NCI-H2107 (cell line): Measurements from ENCODE around the gene RASGEF1C.

ENCODE experiments used
- DNase-seq: peaks from one replicate; lab custom pipeline; 2025; lab: John Stamatoyannopoulos, UW

Gene RASGEF1C

GRCh38 chr5:180209137-180209581 lies at the start of gene RASGEF1C:
RASGEF1C (minus strand) TSS chr5:180209211; CDS start chr5:180138052, 71,159 bp downstream.
- DNase-seq = no peak

GRCh38 chr5:180253036-180253824 lies 44.2 kb upstream of the RASGEF1C start:
- DNase-seq = no peak

- no peak for DNase-seq
Observed at GRCh38 chr5:180251887-180252286, 42.9 kb upstream of the RASGEF1C start.

GRCh38 chr5:180251141-180251540 lies 42.1 kb upstream of the RASGEF1C start:
- DNase-seq = no peak

- DNase-seq = no peak
Observed at GRCh38 chr5:180250329-180250728, 41.3 kb upstream of the RASGEF1C start.

- no peak for DNase-seq
Observed at GRCh38 chr5:180241600-180241999, 32.6 kb upstream of the RASGEF1C start.

- no peak for DNase-seq
Observed at GRCh38 chr5:180238631-180239030, 29.6 kb upstream of the RASGEF1C start.

GRCh38 chr5:180235846-180236245 lies 26.8 kb upstream of the RASGEF1C start:
- DNase-seq = no peak

- no peak for DNase-seq
Observed at GRCh38 chr5:180235077-180235476, 26.1 kb upstream of the RASGEF1C start.

GRCh38 chr5:180234271-180234670 lies 25.3 kb upstream of the RASGEF1C start:
- no peak for DNase-seq

GRCh38 chr5:180233729-180234128 lies 24.7 kb upstream of the RASGEF1C start:
- no peak for DNase-seq

GRCh38 chr5:180230017-180230416 lies 21.0 kb upstream of the RASGEF1C start:
- no peak for DNase-seq

GRCh38 chr5:180222056-180222455 lies 13.0 kb upstream of the RASGEF1C start:
- no peak for DNase-seq

- no peak for DNase-seq
Observed at GRCh38 chr5:180217797-180218196, 8.8 kb upstream of the RASGEF1C start.

GRCh38 chr5:180216646-180217171 lies 7.7 kb upstream of the RASGEF1C start:
- no peak for DNase-seq

- no peak for DNase-seq
Observed at GRCh38 chr5:180215783-180216630, 7.0 kb upstream of the RASGEF1C start.

GRCh38 chr5:180214870-180215770 lies 6.1 kb upstream of the RASGEF1C start:
- DNase-seq = no peak

GRCh38 chr5:180213657-180214207 lies 4.7 kb upstream of the RASGEF1C start:
- no peak for DNase-seq

- no peak for DNase-seq
Observed at GRCh38 chr5:180213256-180213600, 4.2 kb upstream of the RASGEF1C start.

GRCh38 chr5:180212363-180213255 lies 3.6 kb upstream of the RASGEF1C start:
- DNase-seq = no peak

GRCh38 chr5:180211761-180212035 lies 2.7 kb upstream of the RASGEF1C start:
- no peak for DNase-seq
